ELR (cell line): ENCODE data around the gene TRMT2B.
"Not testable (repeated sequence)": the region's sequence is repeated elsewhere in the genome, so short reads cannot be mapped to it uniquely, and the experiment has no call there.

Experiments
- DNase-seq: peaks from one replicate; pipeline ENCODE4 v3.0.0-alpha.2; 2015; ENCODE audit warnings: low read depth

Gene TRMT2B

GRCh38 chrX:100999451-100999850, 52.5 kb downstream of the TRMT2B start:
- DNase-seq = no peak

GRCh38 chrX:100995469-100995868, 56.4 kb downstream of the TRMT2B start:
- DNase-seq = peak; percentile 90

- peak; percentile 81 for DNase-seq
Observed at GRCh38 chrX:100994352-100995281, 57.3 kb downstream of the TRMT2B start.

GRCh38 chrX:100990139-100990538, 61.8 kb downstream of the TRMT2B start:
- no peak for DNase-seq

- no peak for DNase-seq
Observed at GRCh38 chrX:100984818-100985217, 67.1 kb downstream of the TRMT2B start.

GRCh38 chrX:100981498-100981845, 70.4 kb downstream of the TRMT2B start:
- DNase-seq = not testable (repeated sequence)

- DNase-seq = peak; percentile 84
Observed at GRCh38 chrX:100980608-100981497, 71.1 kb downstream of the TRMT2B start.

DNA sequence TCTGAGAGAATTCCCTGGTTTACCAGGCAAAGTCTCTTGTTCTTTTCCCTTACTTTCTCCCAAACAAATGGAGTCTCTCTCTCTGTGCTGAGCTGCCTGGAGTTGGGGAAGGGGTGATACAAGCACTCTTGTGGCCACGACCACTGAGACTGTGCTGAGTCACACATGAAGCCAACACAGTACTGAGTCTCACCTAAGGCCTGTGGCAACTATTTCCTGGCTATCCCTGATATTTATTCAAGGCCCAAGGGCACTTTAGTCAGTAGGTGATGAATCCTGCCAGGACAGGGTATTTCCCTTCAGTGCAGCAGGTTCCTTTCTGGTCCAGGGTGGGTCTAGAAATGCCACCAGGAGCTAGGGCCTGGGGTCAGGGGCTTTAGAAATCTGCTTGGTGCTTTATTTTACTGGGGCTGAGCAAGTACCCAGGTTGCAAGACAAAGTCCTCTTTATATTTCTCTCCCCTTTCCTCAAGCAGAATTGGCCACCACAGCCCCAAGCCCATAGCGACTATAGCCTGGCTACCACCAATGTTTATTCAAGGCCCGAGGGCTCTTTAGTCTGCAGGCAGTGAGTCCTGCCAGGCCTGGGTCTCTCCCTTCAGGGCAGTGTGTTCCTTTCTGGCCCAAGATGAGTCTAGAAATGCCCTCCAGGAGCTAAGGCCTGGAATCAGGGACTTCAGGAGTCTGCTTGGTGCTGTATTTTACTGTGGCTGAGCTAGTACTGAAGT, 71.9 kb downstream of the TRMT2B start:
- peak; percentile 65 for DNase-seq

DNA sequence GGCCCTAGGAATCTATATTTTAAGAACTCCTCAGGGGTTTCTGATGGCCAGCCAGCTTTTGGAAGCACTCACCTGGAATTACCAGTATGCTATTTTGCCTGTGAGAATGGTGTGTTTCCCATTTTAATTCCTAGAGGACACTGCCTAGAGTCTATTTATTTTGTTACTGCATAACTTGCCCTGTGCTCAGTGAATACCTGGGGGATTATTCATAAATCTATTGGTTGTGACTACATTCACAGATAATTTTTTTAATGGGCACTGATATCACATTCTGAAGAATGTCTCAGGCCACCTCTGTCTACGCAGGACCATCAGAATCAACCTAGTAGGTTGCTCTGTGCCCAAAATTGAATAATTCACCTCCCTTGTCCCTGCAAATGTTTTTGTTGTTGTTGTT, 75.7 kb downstream of the TRMT2B start:
- DNase-seq = peak; percentile 52

- DNase-seq = peak; percentile 36
Observed at GRCh38 chrX:100975212-100975611, 76.7 kb downstream of the TRMT2B start.

- peak; percentile 91 for DNase-seq
Observed at GRCh38 chrX:100973411-100973810, 78.5 kb downstream of the TRMT2B start.

DNA sequence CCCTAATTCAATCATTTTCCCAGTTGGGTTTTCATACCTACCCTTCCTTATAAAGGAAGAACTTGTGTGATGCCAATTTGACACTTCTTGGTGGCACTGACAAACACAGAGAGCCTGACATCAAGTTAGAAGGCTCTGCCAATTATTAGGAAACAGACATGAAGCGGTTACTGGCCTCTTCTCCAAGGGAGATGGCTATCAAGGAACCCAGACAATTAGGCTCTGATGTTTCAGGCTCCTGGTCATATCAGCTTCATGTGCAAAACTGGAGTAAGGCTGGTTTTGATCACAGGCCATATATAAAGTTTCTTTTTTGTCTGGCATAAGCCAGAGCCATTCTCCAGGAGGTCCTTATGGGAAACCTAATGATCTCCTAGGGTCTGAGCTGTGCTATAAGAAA, 82.0 kb downstream of the TRMT2B start:
- DNase-seq = no peak

GRCh38 chrX:100969408-100969807, 82.5 kb downstream of the TRMT2B start, which contains the start of gene ARL13A:
ARL13A (plus strand) TSS chrX:100969708; CDS start chrX:100973690, 3,982 bp downstream.
- no peak for DNase-seq

- no peak for DNase-seq
Observed at GRCh38 chrX:100964362-100964761, 87.5 kb downstream of the TRMT2B start.

DNA sequence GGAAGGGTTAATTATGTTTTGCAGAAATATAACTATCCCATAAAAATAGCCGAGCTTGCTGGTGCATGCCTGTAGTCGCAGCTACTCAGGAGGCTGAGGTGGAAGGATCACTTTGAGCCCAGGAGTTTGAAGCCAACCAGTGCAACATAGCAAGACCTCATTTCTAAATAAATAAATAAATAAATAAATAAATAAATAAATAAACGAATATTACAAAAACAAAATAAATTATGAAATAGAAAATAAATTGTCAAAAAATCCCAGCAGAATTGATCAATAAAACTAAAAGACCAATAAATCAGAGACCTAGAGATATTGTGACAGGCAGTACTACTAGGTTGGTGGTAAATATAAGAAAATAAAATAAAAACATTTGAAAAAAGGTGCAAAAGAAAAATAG, 89.1 kb downstream of the TRMT2B start:
- no peak for DNase-seq
